ENCODE data around the gene CTDSPL. TPM values are rescaled to one million over a fixed set of nuclear protein-coding genes. Genes with fewer than 3 reads are reported as not detected.

The CTDSPL gene
- total RNA-seq, 3 donors from 2014 or later (not counting 1 experiment from before 2014, with no cell fraction given), result 0.50 to 3.4 (median 1.8) TPM

DNA sequence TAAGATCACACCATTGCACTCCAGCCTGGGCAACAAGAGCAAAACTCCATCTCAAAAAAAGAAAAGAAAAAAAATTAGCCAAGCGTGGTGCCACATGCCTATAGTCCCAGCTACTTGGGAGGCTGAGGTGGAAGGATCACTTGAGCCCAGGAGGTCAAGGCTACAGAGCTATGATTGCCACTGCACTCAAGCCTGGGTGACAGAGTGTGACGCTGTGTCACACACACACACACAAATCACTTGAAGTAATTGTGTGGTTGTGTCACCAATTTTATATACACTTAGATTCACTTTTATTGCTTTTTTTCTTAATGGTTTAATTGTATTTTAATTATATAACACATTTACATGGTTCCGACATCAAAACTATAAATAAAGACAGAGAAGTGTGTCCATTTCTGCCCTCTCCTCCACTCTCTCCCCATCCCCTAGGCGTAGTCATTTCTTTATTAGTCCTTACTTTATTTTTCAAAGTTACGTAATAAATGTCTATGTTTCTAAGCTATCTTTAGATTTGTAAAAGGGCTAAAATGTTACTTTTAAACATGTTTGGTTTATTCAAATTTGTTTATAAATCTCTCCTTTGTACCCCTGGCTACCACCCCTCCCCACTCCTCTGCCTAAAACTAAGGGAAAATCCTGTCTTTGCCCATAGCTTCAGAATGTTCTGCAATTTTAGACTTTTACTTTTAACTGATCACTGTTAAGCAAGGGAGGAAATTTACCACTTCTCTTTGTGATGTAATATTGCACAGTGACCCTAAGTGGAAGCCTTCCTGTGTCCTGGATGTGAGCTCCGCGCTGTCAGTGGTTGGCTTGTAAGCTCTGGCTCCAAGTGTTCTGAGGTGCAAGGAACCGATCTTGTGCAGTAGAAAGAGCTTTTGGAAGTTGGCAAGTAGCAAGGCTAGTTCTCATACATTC lies 118.1 kb downstream of the CTDSPL start:
- peak in 1 of 3 donors; percentile 64 for ATAC-seq
- Histone ChIP-seq H3K27ac (ENCODE audit: low read length) (no peak overlapping the region), H3K4me3 (ENCODE audit: low read length) (no peak overlapping the region), H3K9me3 (ENCODE audit: control insufficient read depth, insufficient read depth, low read length) (no peaks in the 10 kb centered on the region), H3K4me1 (ENCODE audit: control insufficient read depth, insufficient read depth, low read length) (peaks cover 1% of the 10 kb centered on the region), H3K36me3 (ENCODE audit: control insufficient read depth, insufficient read depth, low read length) (no peaks in the 10 kb centered on the region), H3K27me3 (ENCODE audit: control insufficient read depth, insufficient read depth, low read length) (no peaks in the 10 kb centered on the region)
- Mint-ChIP-seq H3K4me3 (no peak overlapping the region), H3K27ac (no peak overlapping the region), H3K9me3 (no peaks in the 10 kb centered on the region), H3K4me1 (peaks cover 0 to 2% of the 10 kb centered on the region in 2 donors), H3K27me3 (ENCODE audit: low read depth in 2 of 2) (no peaks in the 10 kb centered on the region), H3K36me3 (no peaks in the 10 kb centered on the region)
- no peak for DNase-seq
- WGBS (ENCODE audit: insufficient coverage), result 85% methylated on average over 4 of the region's 8 CpGs
- TF ChIP-seq, protein P1, sequence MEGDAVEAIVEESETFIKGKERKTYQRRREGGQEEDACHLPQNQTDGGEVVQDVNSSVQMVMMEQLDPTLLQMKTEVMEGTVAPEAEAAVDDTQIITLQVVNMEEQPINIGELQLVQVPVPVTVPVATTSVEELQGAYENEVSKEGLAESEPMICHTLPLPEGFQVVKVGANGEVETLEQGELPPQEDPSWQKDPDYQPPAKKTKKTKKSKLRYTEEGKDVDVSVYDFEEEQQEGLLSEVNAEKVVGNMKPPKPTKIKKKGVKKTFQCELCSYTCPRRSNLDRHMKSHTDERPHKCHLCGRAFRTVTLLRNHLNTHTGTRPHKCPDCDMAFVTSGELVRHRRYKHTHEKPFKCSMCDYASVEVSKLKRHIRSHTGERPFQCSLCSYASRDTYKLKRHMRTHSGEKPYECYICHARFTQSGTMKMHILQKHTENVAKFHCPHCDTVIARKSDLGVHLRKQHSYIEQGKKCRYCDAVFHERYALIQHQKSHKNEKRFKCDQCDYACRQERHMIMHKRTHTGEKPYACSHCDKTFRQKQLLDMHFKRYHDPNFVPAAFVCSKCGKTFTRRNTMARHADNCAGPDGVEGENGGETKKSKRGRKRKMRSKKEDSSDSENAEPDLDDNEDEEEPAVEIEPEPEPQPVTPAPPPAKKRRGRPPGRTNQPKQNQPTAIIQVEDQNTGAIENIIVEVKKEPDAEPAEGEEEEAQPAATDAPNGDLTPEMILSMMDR (IDR thresholded peaks at IDR 0.05), result no peak
- intact Hi-C loops (cut with micrococcal nuclease), result no loop called here

DNA sequence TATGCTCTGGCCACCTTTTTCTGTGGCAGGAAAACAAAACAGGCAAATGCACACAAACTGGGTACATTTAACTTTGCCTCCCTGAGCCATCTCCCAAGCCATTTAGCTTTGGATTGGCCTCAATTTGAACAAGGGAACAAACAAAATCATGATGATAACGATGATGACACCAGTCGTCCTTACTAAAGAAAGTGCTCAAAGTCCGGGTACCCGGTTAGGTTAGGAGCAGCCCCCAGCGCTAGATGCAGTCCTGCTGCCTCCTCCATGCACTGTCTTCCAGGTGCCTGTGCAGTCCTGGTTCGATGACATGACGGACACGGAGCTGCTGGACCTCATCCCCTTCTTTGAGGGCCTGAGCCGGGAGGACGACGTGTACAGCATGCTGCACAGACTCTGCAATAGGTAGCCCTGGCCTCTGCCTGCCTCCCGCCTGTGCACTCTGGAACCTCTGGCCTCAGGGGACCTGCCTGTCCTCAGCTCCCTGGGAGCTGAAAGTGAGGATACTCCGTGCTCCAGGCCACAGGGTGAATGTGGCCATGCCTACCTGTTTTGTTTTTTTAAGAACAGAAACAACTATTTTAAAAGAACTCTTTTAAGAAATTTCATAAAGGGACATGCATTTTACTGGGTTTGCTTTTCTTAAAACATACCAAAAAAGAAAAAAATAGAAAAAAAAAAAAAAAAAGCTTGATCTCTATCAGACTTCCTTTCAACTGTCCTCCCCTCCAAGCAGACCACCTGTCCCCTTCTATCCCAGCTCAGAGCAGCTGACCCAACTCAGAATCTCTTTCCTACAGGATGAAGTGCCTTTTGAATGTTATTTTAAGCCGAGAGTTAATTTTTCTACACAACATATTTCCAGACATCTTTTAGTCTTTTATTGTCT lies 119.0 kb downstream of the CTDSPL start:
- H3K4me1 Mint-ChIP-seq, result no peaks in the 10 kb centered on the region
- H3K36me3 Mint-ChIP-seq, result no peaks in the 10 kb centered on the region
- no peak overlapping the region for H3K27ac ChIP-seq (ENCODE audit: low read length)

DNA sequence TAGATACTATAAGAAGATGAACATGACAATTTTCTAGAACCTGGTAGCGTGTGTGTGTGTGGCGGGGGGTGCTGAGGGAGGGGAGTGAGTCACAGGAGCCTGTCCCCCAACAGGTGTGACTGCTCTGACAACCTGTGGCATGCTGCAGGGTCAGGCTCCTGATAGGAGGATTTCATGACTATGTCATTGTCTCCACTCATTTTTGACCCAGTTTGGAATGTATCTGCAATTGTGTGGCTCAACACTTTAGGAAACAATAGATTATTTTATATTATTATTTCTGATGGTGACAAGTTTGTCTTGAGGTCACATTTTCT lies 119.6 kb downstream of the CTDSPL start:
- Histone ChIP-seq H3K27me3 (ENCODE audit: control insufficient read depth, insufficient read depth, low read length) (no peaks in the 10 kb centered on the region), H3K4me1 (ENCODE audit: control insufficient read depth, insufficient read depth, low read length) (no peaks in the 10 kb centered on the region), H3K27ac (ENCODE audit: low read length) (no peak overlapping the region), H3K36me3 (ENCODE audit: control insufficient read depth, insufficient read depth, low read length) (no peaks in the 10 kb centered on the region), H3K9me3 (ENCODE audit: control insufficient read depth, insufficient read depth, low read length) (no peaks in the 10 kb centered on the region), H3K4me3 (ENCODE audit: low read length) (no peak overlapping the region)
- no peaks in the 10 kb centered on the region for H3K27me3 Mint-ChIP-seq (ENCODE audit: low read depth in 2 of 2)
- H3K36me3 Mint-ChIP-seq, result no peaks in the 10 kb centered on the region
- no peak overlapping the region for H3K4me3 Mint-ChIP-seq
- TF ChIP-seq, protein P1 (IDR thresholded peaks at IDR 0.05), result no peak
- ATAC-seq, result no peak
- no peaks in the 10 kb centered on the region for H3K9me3 Mint-ChIP-seq
- WGBS (ENCODE audit: insufficient coverage), result 93% methylated on average over 2 of the region's 2 CpGs
- intact Hi-C loops (cut with micrococcal nuclease), result no loop called here
- H3K27ac Mint-ChIP-seq, result no peak overlapping the region
- no peak for DNase-seq
- no peaks in the 10 kb centered on the region for H3K4me1 Mint-ChIP-seq

More for the DNA sequence above, 119.0 kb downstream of the CTDSPL start:
- Mint-ChIP-seq H3K27me3 (ENCODE audit: low read depth in 2 of 2) (no peaks in the 10 kb centered on the region), H3K27ac (no peak overlapping the region), H3K9me3 (no peaks in the 10 kb centered on the region), H3K4me3 (no peak overlapping the region)
- DNase-seq (no peak), ATAC-seq (no peak)
- TF ChIP-seq, protein P1 (IDR thresholded peaks at IDR 0.05), result no peak
- WGBS (ENCODE audit: insufficient coverage), result 90% methylated on average over 13 of the region's 14 CpGs
- Histone ChIP-seq H3K4me3 (ENCODE audit: low read length) (no peak overlapping the region), H3K9me3 (ENCODE audit: control insufficient read depth, insufficient read depth, low read length) (no peaks in the 10 kb centered on the region), H3K4me1 (ENCODE audit: control insufficient read depth, insufficient read depth, low read length) (no peaks in the 10 kb centered on the region), H3K36me3 (ENCODE audit: control insufficient read depth, insufficient read depth, low read length) (no peaks in the 10 kb centered on the region), H3K27me3 (ENCODE audit: control insufficient read depth, insufficient read depth, low read length) (no peaks in the 10 kb centered on the region)
- intact Hi-C loops (cut with micrococcal nuclease), result no loop called here
